Measurements from ENCODE around the gene NFATC1.

The NFATC1 gene

GRCh38 chr18:79397247-79397829, 1.6 kb downstream of the NFATC1 start:
- Histone ChIP-seq H3K4me1 (ENCODE audit: control insufficient read depth in 1 of 2, insufficient read depth in 1 of 2, low read depth in 1 of 2, low read length in 1 of 2) (peaks cover 12 to 43% of the 10 kb centered on the region in 2 experiments), H3K9me3 (no peaks in the 10 kb centered on the region), H3K27me3 (peaks cover 99% of the 10 kb centered on the region), H3K27ac (no peak overlapping the region), H3K36me3 (no peaks in the 10 kb centered on the region), H3K4me3 (ENCODE audit: low read depth in 1 of 2, low read length in 1 of 2) (no peak overlapping the region)
- TF ChIP-seq CTCF (IDR thresholded peaks at IDR 0.05) = no peak

GRCh38 chr18:79397830-79398761, 2.4 kb downstream of the NFATC1 start:
- Histone ChIP-seq H3K27ac (no peak overlapping the region), H3K4me3 (ENCODE audit: low read depth in 1 of 2, low read length in 1 of 2) (no peak overlapping the region), H3K9me3 (no peaks in the 10 kb centered on the region), H3K27me3 (peaks cover 99% of the 10 kb centered on the region), H3K36me3 (no peaks in the 10 kb centered on the region), H3K4me1 (ENCODE audit: control insufficient read depth in 1 of 2, insufficient read depth in 1 of 2, low read depth in 1 of 2, low read length in 1 of 2) (peaks cover 19 to 46% of the 10 kb centered on the region in 2 experiments)
- no peak for TF ChIP-seq CTCF (IDR thresholded peaks at IDR 0.05)

GRCh38 chr18:79399275-79400081, 3.7 kb downstream of the NFATC1 start:
- peaks cover 24 to 46% of the 10 kb centered on the region in 2 experiments for H3K4me1 ChIP-seq (ENCODE audit: control insufficient read depth in 1 of 2, insufficient read depth in 1 of 2, low read depth in 1 of 2, low read length in 1 of 2)
- no peaks in the 10 kb centered on the region for H3K9me3 ChIP-seq
- H3K27ac ChIP-seq = peak overlapping the region; percentile 64
- no peak for TF ChIP-seq CTCF (IDR thresholded peaks at IDR 0.05)
- peak overlapping the region; percentile 68 to 92 for H3K4me3 ChIP-seq (ENCODE audit: low read depth in 1 of 2, low read length in 1 of 2)
- H3K27me3 ChIP-seq = peaks cover 99% of the 10 kb centered on the region
- no peaks in the 10 kb centered on the region for H3K36me3 ChIP-seq

DNA sequence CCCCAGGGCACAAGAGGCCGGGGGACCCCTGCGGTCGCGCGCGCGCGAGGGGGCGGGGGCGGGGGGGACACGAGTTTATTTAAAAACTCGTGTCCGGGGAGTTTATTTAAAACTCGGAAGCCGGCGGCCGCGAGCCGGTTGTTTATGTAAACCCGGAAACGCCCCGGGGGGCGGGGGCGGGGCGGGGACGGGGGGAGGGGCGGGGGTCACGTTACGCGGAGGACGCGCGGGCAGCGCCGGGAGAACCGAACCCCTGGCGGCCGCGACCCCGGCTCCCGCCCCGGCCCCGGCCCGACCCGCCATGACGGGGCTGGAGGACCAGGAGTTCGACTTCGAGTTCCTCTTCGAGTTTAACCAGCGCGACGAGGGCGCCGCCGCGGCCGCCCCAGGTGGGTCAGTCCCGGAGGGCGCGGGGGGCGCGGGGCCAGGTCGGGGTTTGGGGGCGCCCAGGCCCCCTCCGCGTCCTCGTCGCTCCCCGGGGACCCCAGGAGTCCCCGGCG, 4.4 kb downstream of the NFATC1 start:
- Histone ChIP-seq H3K4me1 (ENCODE audit: control insufficient read depth in 1 of 2, insufficient read depth in 1 of 2, low read depth in 1 of 2, low read length in 1 of 2) (peaks cover 22 to 40% of the 10 kb centered on the region in 2 experiments), H3K27ac (peak overlapping the region; percentile 64), H3K4me3 (ENCODE audit: low read depth in 1 of 2, low read length in 1 of 2) (peak overlapping the region; percentile 68 to 92), H3K9me3 (no peaks in the 10 kb centered on the region), H3K27me3 (peaks cover 95% of the 10 kb centered on the region), H3K36me3 (no peaks in the 10 kb centered on the region)
- no peak for TF ChIP-seq CTCF (IDR thresholded peaks at IDR 0.05)
